H1 (cell line): Measurements from ENCODE around the gene CNNM2. TPM values are rescaled to one million over a fixed set of nuclear protein-coding genes. Genes with fewer than 3 reads are reported as not detected.

Source experiments
- CTCF ChIA-PET: fragments of 300-600 bp; sonication (Branson Sonifier 250); formaldehyde crosslinking; loops from one replicate; lab custom pipeline; 2021; ENCODE audit not compliant: partially characterized antibody; lab: Charles Lee
- POLR2A ChIA-PET: fragments of 300-600 bp; sonication (Branson Sonifier 250); formaldehyde crosslinking; loops from one replicate; lab custom pipeline; 2021; ENCODE audit warnings: inconsistent platforms; ENCODE audit not compliant: partially characterized antibody; lab: Charles Lee
- DNase-seq, 2 experiments: peaks; one replicate each; pipeline versions ENCODE4 v3.0.0 to v3.0.0-alpha.2; 2010 to 2022; ENCODE audit warnings: low spot score in 2 of 2, low read depth in 1 of 2, mixed read lengths in 1 of 2
- FAIRE-seq: peaks from 2 replicates; lab custom pipeline; 2011; peaks lifted over from hg19 to GRCh38; lab: Jason Lieb, UNC
- H2AFZ ChIP-seq: 2 replicates; pipeline ENCODE4 v1.8.1; 2012; ENCODE audit warnings: low read length, inconsistent platforms
- H2AK5ac ChIP-seq: 2 replicates; pipeline ENCODE4 v1.6.1; 2013; ENCODE audit warnings: low read depth, low read length
- H2BK120ac ChIP-seq: replicated peaks from 2 replicates; pipeline ENCODE3; 2013; ENCODE audit warnings: low read depth, low read length, inconsistent platforms
- H2BK12ac ChIP-seq: 2 replicates; pipeline ENCODE4 v1.6.1; 2013; ENCODE audit warnings: low read depth, low read length
- H2BK15ac ChIP-seq: 2 replicates; pipeline ENCODE4 v1.6.1; 2013; ENCODE audit warnings: low read length
- H2BK20ac ChIP-seq: 2 replicates; pipeline ENCODE4 v1.6.1; 2013; ENCODE audit warnings: low read length
- H2BK5ac ChIP-seq: 2 replicates; pipeline ENCODE4 v1.6.1; 2013; ENCODE audit warnings: low read depth, low read length
- H3K14ac ChIP-seq: 2 replicates; pipeline ENCODE4 v1.6.1; 2013; ENCODE audit warnings: inconsistent platforms; ENCODE audit not compliant: insufficient read length
- H3K18ac ChIP-seq: 2 replicates; pipeline ENCODE4 v1.6.1; 2013; ENCODE audit warnings: low read length; ENCODE audit errors: extremely low read depth
- H3K23ac ChIP-seq: 2 replicates; pipeline ENCODE4 v1.6.1; 2013; ENCODE audit warnings: inconsistent platforms; ENCODE audit not compliant: insufficient read length
- H3K23me2 ChIP-seq: 2 replicates; pipeline ENCODE4 v1.6.1; 2013; ENCODE audit warnings: low read depth, low read length
- H3K27ac ChIP-seq: 2 replicates; pipeline ENCODE4 v1.6.1; 2011; ENCODE audit warnings: low read depth, low read length, inconsistent platforms
- H3K27me3 ChIP-seq, 4 experiments: replicated peaks in 1 of 4; 1 replicate in 1 of 4; 2 replicates in 3 of 4; pipeline versions ENCODE4 v1.6.1 to v1.8.1; 2011 to 2013; ENCODE audit warnings: low read length in 3 of 4, mild to moderate bottlenecking in 3 of 4, inconsistent platforms in 2 of 4, mixed read lengths in 2 of 4, moderate library complexity in 1 of 4; ENCODE audit not compliant: control insufficient read depth in 3 of 4, insufficient read depth in 3 of 4; ENCODE audit errors: extremely low read depth in 1 of 4
- H3K36me3 ChIP-seq, 4 experiments: 2 replicates each; pipeline versions ENCODE4 v1.6.1 to v1.8.1; 2011 to 2013; ENCODE audit warnings: mild to moderate bottlenecking in 4 of 4, low read length in 3 of 4, moderate library complexity in 2 of 4, control low read depth in 1 of 4, inconsistent platforms in 1 of 4; ENCODE audit not compliant: insufficient read depth in 4 of 4, control insufficient read depth in 2 of 4
- H3K4ac ChIP-seq: replicated peaks from 2 replicates; pipeline ENCODE3; 2013; ENCODE audit warnings: low read length, low read depth, mixed read lengths, inconsistent platforms; ENCODE audit not compliant: insufficient read length
- H3K4me1 ChIP-seq, 4 experiments: replicated peaks in 1 of 4; 1 replicate in 1 of 4; 2 replicates in 3 of 4; pipeline versions ENCODE4 v1.6.1 to v1.8.1; 2011 to 2013; ENCODE audit warnings: low read length in 3 of 4, inconsistent platforms in 2 of 4, mixed read lengths in 1 of 4; ENCODE audit not compliant: insufficient read depth in 4 of 4, control insufficient read depth in 3 of 4
- H3K4me2 ChIP-seq, 2 experiments: 2 replicates each; pipeline versions ENCODE4 v1.6.1 to v1.8.1; 2011 to 2013; ENCODE audit warnings: low read depth in 2 of 2, low read length in 2 of 2, control low read depth in 1 of 2, inconsistent platforms in 1 of 2, mild to moderate bottlenecking in 1 of 2; ENCODE audit not compliant: insufficient read depth in 1 of 2
- H3K4me3 ChIP-seq, 4 experiments: fragments of 200-600, 300-600 bp in 1 of 4; sonication (generic), shearing (Covaris generic), sonication (Bioruptor Twin) in 1 of 4; 2 replicates each; pipeline versions ENCODE4 v1.5.1 to v1.8.1; 2011 to 2016; ENCODE audit warnings: low read length in 4 of 4, low read depth in 3 of 4, control low read depth in 2 of 4, inconsistent platforms in 2 of 4, mild to moderate bottlenecking in 2 of 4, mixed read lengths in 1 of 4, moderate library complexity in 1 of 4; ENCODE audit not compliant: insufficient read depth in 2 of 4; ENCODE audit errors: extremely low read depth in 1 of 4
- H3K56ac ChIP-seq: replicated peaks from 2 replicates; pipeline ENCODE3; 2013; ENCODE audit warnings: low read depth, mild to moderate bottlenecking, mixed read lengths, low read length, inconsistent platforms; ENCODE audit not compliant: insufficient read length
- H3K79me1 ChIP-seq: 2 replicates; pipeline ENCODE4 v1.6.1; 2013; ENCODE audit warnings: low read depth, low read length, control low read depth
- H3K79me2 ChIP-seq, 2 experiments: 2 replicates each; pipeline versions ENCODE4 v1.6.1 to v1.8.1; 2012 to 2013; ENCODE audit warnings: low read length in 2 of 2, mild to moderate bottlenecking in 2 of 2, inconsistent platforms in 1 of 2; ENCODE audit not compliant: insufficient read depth in 2 of 2, control insufficient read depth in 1 of 2
- H3K9ac ChIP-seq, 4 experiments: replicated peaks in 1 of 4; 1 replicate in 1 of 4; 2 replicates in 3 of 4; pipeline versions ENCODE4 v1.6.1 to v1.8.1; 2011 to 2013; ENCODE audit warnings: low read depth in 3 of 4, low read length in 3 of 4, control low read depth in 2 of 4, mild to moderate bottlenecking in 2 of 4, moderate library complexity in 2 of 4, inconsistent platforms in 1 of 4; ENCODE audit errors: extremely low read depth in 1 of 4
- H3K9me3 ChIP-seq, 2 experiments: 2 replicates each; pipeline versions ENCODE4 v1.6.1 to v1.8.1; 2012 to 2013; ENCODE audit warnings: mild to moderate bottlenecking in 2 of 2, moderate library complexity in 2 of 2, control low read depth in 1 of 2, inconsistent platforms in 1 of 2, low read depth in 1 of 2, low read length in 1 of 2, mixed read lengths in 1 of 2; ENCODE audit not compliant: insufficient read depth in 2 of 2
- H4K20me1 ChIP-seq, 2 experiments: replicated peaks in 1 of 2; 2 replicates each; pipeline versions ENCODE3 to v1.8.1; 2011 to 2013; ENCODE audit warnings: inconsistent platforms in 2 of 2, low read length in 2 of 2, mild to moderate bottlenecking in 1 of 2; ENCODE audit not compliant: insufficient read depth in 2 of 2, control insufficient read depth in 1 of 2
- H4K5ac ChIP-seq: 2 replicates; pipeline ENCODE4 v1.6.1; 2013; ENCODE audit warnings: low read length, low read depth, mixed read lengths, inconsistent platforms; ENCODE audit not compliant: insufficient read length
- H4K8ac ChIP-seq: 2 replicates; pipeline ENCODE4 v1.8.0; 2013; ENCODE audit warnings: mild to moderate bottlenecking, moderate library complexity, low read length, inconsistent platforms; ENCODE audit not compliant: insufficient read depth; ENCODE audit errors: extremely low read depth
- H4K91ac ChIP-seq: replicated peaks from 2 replicates; pipeline ENCODE3; 2013; ENCODE audit warnings: low read length, mixed read lengths, inconsistent platforms; ENCODE audit not compliant: insufficient read length
- BRCA1 ChIP-seq: IDR thresholded peaks from 2 replicates; pipeline ENCODE4 v1.6.1; 2012; ENCODE audit warnings: low read depth, low read length, improper control_type of control experiment
- CBX8 ChIP-seq: fragments of 300-800, 300-1000 bp; sonication (generic); IDR thresholded peaks from 2 replicates; pipeline ENCODE4 v1.7.1; 2016; ENCODE audit warnings: low read depth, low read length, borderline replicate concordance
- E2F6 ChIP-seq: IDR thresholded peaks from 2 replicates; pipeline ENCODE4 v1.6.1; 2012; ENCODE audit warnings: inconsistent platforms
- EGR1 ChIP-seq: IDR thresholded peaks from 2 replicates; pipeline ENCODE4 v1.6.1; 2011; ENCODE audit warnings: low read depth, low read length, borderline replicate concordance
- HDAC6 ChIP-seq: IDR thresholded peaks from one replicate; pipeline ENCODE4 v1.7.1; 2012; ENCODE audit warnings: low read depth, mild to moderate bottlenecking, inconsistent platforms, low read length, moderate library complexity
- TCF12 ChIP-seq: IDR thresholded peaks from 2 replicates; pipeline ENCODE4 v1.6.1; 2011; ENCODE audit warnings: low read depth, mild to moderate bottlenecking, low read length
- WGBS, 2 experiments: shearing (Covaris generic) in 1 of 2; methylation state at CpG; one replicate each; pipeline versions ENCODE4 v1.1.6 to v1.1.7; 2013 to 2015; ENCODE audit warnings: low lambda C conversion rate in 2 of 2, mixed read lengths in 2 of 2, inconsistent platforms in 1 of 2, low coverage in 1 of 2, missing lambda C conversion rate in 1 of 2; ENCODE audit not compliant: insufficient replicate concordance in 2 of 2, insufficient coverage in 1 of 2, insufficient read length in 1 of 2; ENCODE audit errors: extremely low coverage in 1 of 2, missing lambda C conversion rate in 1 of 2; 5-methylcytosine and 5-hydroxymethylcytosine counted together
- polyA plus RNA-seq, 7 experiments: library from polyadenylated mRNA; depleted of rRNA in 3 of 7; stranded (reverse) in 5 of 7; unstranded in 2 of 7; fragments of >200 nt in 5 of 7; fragments of 200-250 nt in 2 of 7; gene quantifications; 1 replicate in 5 of 7; 2 replicates in 1 of 7; 4 replicates in 1 of 7; pipeline versions ENCODE4 v1.2.1 to v1.2.3, GENCODE V29; 2011 to 2013; ENCODE audit warnings: missing spikeins in 2 of 7, mixed read lengths in 2 of 7
- total RNA-seq: library from RNA; stranded (reverse); fragmentation: NEBNext Ultra II Directional; extraction: Animal tissue kit (Norgen Biotek cat#: 25700); gene quantifications from 2 replicates; pipeline ENCODE4 v1.2.1, GENCODE V29; 2021
- TF ChIP-seq, protein P1 (sequence below), 3 experiments: IDR thresholded peaks; 1 replicate in 2 of 3; 2 replicates in 1 of 3; pipeline versions ENCODE4 v1.5.1 to v1.6.1; 2011; ENCODE audit warnings: low read length in 3 of 3, mild to moderate bottlenecking in 3 of 3, inconsistent platforms in 2 of 3, low read depth in 1 of 3, moderate library complexity in 1 of 3; ENCODE audit not compliant: insufficient read depth in 1 of 3; ENCODE audit errors: control extremely low read depth in 1 of 3

The CNNM2 gene
- total and polyA plus RNA-seq, 2 of the 8 experiments (the other 6 are each of a cell fraction or from before 2014, with no cell fraction given) = 7.3 to 23.6 TPM

- Histone ChIP-seq H2BK15ac (no peak overlapping the region), H3K4ac (no peak overlapping the region), H3K79me2 (no peaks in the 10 kb centered on the region), H2AFZ (no peak overlapping the region), H3K79me1 (no peaks in the 10 kb centered on the region), H4K8ac (no peak overlapping the region), H3K4me2 (no peak overlapping the region), H3K27me3 (no peaks in the 10 kb centered on the region)
- no peak for FAIRE-seq
- POLR2A ChIA-PET = interaction anchor here (0.5 kb wide), 1 partner anchor 72 kb away, joined by 4 read pairs; no protein-coding TSS in a partner anchor
- TF ChIP-seq TCF12 = no peak
- TF ChIP-seq, protein P1, sequence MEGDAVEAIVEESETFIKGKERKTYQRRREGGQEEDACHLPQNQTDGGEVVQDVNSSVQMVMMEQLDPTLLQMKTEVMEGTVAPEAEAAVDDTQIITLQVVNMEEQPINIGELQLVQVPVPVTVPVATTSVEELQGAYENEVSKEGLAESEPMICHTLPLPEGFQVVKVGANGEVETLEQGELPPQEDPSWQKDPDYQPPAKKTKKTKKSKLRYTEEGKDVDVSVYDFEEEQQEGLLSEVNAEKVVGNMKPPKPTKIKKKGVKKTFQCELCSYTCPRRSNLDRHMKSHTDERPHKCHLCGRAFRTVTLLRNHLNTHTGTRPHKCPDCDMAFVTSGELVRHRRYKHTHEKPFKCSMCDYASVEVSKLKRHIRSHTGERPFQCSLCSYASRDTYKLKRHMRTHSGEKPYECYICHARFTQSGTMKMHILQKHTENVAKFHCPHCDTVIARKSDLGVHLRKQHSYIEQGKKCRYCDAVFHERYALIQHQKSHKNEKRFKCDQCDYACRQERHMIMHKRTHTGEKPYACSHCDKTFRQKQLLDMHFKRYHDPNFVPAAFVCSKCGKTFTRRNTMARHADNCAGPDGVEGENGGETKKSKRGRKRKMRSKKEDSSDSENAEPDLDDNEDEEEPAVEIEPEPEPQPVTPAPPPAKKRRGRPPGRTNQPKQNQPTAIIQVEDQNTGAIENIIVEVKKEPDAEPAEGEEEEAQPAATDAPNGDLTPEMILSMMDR (IDR thresholded peaks at IDR 0.05; ENCODE audit: control extremely low read depth in 1 of 3, insufficient read depth in 1 of 3, low read depth in 1 of 3, low read length in 3 of 3) = no peak
- TF ChIP-seq HDAC6 = no peak
- no peak for TF ChIP-seq CBX8
- TF ChIP-seq E2F6 = no peak
- no peak for TF ChIP-seq EGR1
- no peak for TF ChIP-seq BRCA1
- TF ChIP-seq, all 59 proteins: peak for 0
- Histone ChIP-seq H2BK5ac (no peak overlapping the region), H3K56ac (no peak overlapping the region), H4K91ac (no peak overlapping the region), H3K4me3 (no peak overlapping the region), H3K14ac (no peak overlapping the region), H3K9me3 (no peaks in the 10 kb centered on the region), H3K9ac (no peak overlapping the region), H2BK20ac (no peak overlapping the region), H3K23me2 (no peaks in the 10 kb centered on the region), H3K27ac (no peak overlapping the region), H2BK12ac (no peak overlapping the region), H3K4me1 (peaks cover 0 to 10% (median 4%) of the 10 kb centered on the region in 4 experiments; a peak in 3 of 7 replicates), H3K36me3 (no peaks in the 10 kb centered on the region), H4K20me1 (no peaks in the 10 kb centered on the region), H2AK5ac (no peak overlapping the region), H4K5ac (no peak overlapping the region), H3K23ac (no peak overlapping the region), H2BK120ac (no peak overlapping the region), H3K18ac (no peak overlapping the region)
- no peak for DNase-seq
- CTCF ChIA-PET = interaction anchor here (1.7 to 6.2 kb wide), 3 partner anchors 19 to 224 kb away, joined by 4 to 40 read pairs (median 5); partner anchors contain the start of gene CNNM2
- WGBS, 2 experiments = 82% methylated on average over 2 of the region's 2 CpGs; no CpG with 5 or more reads in 1 of the 2 experiments
Measured at GRCh38 chr10:103060575-103060974, 142.5 kb downstream of the CNNM2 start.
